Activated CD4-positive, alpha-beta T cell treated with anti-CD3 and anti-CD28 coated beads, Interleukin-2, amount 10 ng/mL, durations not matched to agents 24 days and 14 days (primary cell): Measurements from ENCODE around the gene TEFM. TPM values are rescaled to one million over a fixed set of nuclear protein-coding genes. Genes with fewer than 3 reads are reported as not detected.
A peak's percentile ranks its signal among the peaks of the same experiment; 100 is the strongest.
"Not testable (repeated sequence)": the region's sequence is repeated elsewhere in the genome, so short reads cannot be mapped to it uniquely, and the experiment has no call there.

ENCODE experiments used
- DNase-seq: peaks from one replicate; pipeline ENCODE4 v3.0.0; 2022
- H3K27ac Mint-ChIP-seq: one replicate; pipeline ENCODE4 v1.8.0; 2022; ENCODE audit warnings: mild to moderate bottlenecking, mixed read lengths
- H3K27me3 Mint-ChIP-seq: one replicate; pipeline ENCODE4 v1.8.0; 2022; ENCODE audit warnings: mixed read lengths
- H3K36me3 Mint-ChIP-seq: one replicate; pipeline ENCODE4 v1.8.0; 2022; ENCODE audit warnings: low read depth, mild to moderate bottlenecking, mixed read lengths
- H3K4me1 Mint-ChIP-seq: one replicate; pipeline ENCODE4 v1.8.0; 2021; ENCODE audit warnings: mixed read lengths
- H3K4me3 Mint-ChIP-seq: one replicate; pipeline ENCODE4 v1.8.0; 2022; ENCODE audit warnings: mild to moderate bottlenecking, moderate library complexity, mixed read lengths
- H3K9me3 Mint-ChIP-seq: one replicate; pipeline ENCODE4 v1.8.0; 2021; ENCODE audit warnings: mixed read lengths
- intact Hi-C: fragments of 100-400 bp; cut with micrococcal nuclease; formaldehyde crosslinking; loops from one replicate; pipeline ENCODE4 v1.15.1; 2023
- total RNA-seq: library from RNA; stranded (reverse); gene quantifications from 2 replicates; pipeline ENCODE4 v1.2.3, GENCODE V29; 2022

Gene TEFM, protein sequence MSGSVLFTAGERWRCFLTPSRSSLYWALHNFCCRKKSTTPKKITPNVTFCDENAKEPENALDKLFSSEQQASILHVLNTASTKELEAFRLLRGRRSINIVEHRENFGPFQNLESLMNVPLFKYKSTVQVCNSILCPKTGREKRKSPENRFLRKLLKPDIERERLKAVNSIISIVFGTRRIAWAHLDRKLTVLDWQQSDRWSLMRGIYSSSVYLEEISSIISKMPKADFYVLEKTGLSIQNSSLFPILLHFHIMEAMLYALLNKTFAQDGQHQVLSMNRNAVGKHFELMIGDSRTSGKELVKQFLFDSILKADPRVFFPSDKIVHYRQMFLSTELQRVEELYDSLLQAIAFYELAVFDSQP
- 18.9 and 19.7 TPM in 2 replicates for total RNA-seq

DNA sequence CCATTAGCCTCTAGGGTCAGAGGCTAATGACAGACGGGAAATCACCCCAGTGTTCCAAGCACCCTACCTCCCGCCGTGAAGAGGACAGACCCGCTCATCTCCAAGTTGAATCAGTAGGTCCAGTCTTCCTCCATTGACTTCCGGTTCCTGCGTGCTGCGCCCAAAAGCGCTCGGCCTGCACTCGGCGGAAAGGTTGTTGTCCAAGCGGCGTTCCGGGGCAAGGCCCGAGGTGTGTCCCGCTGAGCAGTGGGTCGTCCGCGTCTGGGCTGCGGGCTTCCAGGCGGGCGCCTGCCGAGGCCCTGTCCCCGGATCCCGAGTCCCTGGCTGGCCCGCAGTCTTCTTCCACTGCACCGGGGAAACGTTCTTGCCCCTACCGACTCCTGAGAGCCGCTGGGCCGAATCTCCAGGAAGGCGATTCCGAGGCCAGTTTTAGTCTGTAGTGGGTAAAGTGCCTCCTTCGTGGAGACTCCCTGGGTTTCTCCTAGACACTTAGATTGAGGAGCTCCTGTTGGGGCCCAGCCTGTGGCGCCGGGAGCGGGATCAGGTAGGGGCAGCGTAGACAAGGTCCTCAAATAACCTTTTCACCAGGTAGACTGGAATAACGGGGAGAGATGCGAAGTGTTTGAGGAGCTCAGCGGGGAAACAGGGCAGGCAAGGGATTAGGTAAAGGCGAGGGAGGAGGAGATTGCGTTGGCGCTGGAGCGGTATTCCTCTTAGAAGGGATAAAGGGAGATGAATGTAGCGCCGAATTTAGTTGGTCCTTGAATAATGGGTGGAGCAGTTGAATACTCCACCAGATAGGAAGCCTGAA is at the start of gene TEFM:
Gene TEFM (minus strand): TSS at position 138 of the 811 bp plus-strand sequence. CDS start 40 bp downstream, at position 98.
- Mint-ChIP-seq H3K36me3 (peaks cover 18% of the 10 kb centered on the region), H3K4me3 (peak within 1 kb of the TSS; percentile 97), H3K27me3 (no peaks in the 10 kb centered on the region), H3K9me3 (no peaks in the 10 kb centered on the region), H3K4me1 (peaks cover 26% of the 10 kb centered on the region), H3K27ac (peak within 1 kb of the TSS; percentile 91)
- DNase-seq, result peak; percentile 97
- intact Hi-C loops, result loop anchor here (1.0 kb wide), 1 partner anchor 65 kb away; the partner anchor contains the start of gene RNF135

DNA sequence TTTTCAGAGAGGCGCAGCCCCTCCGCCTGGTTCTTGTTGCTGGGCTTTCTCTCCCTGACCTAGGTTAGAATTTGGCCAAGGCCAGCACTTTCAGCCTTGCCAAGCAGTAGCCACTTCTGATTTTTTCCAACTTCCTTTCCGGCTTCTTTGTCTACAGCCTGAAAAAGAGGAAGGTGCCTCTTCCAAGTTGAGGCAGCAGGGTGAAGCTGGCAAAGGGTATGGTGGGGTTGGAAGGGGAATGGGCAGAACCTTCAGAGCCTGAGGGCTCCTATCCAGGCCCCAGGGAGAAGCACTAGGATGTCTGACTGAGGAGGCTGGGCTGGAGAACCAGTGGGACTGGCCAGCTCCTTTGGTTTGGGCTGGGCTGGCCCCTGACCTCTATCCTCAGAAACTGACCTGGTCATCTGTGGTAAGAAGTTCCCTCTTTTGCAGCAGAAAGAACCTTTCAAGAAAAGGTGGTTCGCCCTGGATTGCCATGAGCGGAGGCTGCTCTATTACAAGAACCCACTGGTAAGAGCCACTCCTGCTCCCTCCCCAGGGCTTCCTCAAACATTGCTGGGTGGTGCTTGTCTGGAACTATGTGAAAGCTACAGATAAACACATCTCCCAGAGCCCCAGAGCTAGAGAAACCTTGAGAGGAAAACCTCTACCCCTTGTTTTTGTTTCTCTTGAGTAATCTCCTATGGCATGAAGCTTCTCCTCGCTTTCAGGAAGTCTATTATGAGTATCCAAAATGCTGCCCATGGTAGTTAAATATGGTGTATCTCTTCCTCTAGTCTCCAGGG is 48.2 kb upstream of the TEFM start:
- H3K4me1 Mint-ChIP-seq, result no peaks in the 10 kb centered on the region
- no peaks in the 10 kb centered on the region for H3K36me3 Mint-ChIP-seq
- H3K27ac Mint-ChIP-seq, result no peak overlapping the region
- no peaks in the 10 kb centered on the region for H3K9me3 Mint-ChIP-seq
- H3K27me3 Mint-ChIP-seq, result peaks cover 14% of the 10 kb centered on the region
- DNase-seq, result no peak
- no peak overlapping the region for H3K4me3 Mint-ChIP-seq
- intact Hi-C loops, result no loop called here

DNA sequence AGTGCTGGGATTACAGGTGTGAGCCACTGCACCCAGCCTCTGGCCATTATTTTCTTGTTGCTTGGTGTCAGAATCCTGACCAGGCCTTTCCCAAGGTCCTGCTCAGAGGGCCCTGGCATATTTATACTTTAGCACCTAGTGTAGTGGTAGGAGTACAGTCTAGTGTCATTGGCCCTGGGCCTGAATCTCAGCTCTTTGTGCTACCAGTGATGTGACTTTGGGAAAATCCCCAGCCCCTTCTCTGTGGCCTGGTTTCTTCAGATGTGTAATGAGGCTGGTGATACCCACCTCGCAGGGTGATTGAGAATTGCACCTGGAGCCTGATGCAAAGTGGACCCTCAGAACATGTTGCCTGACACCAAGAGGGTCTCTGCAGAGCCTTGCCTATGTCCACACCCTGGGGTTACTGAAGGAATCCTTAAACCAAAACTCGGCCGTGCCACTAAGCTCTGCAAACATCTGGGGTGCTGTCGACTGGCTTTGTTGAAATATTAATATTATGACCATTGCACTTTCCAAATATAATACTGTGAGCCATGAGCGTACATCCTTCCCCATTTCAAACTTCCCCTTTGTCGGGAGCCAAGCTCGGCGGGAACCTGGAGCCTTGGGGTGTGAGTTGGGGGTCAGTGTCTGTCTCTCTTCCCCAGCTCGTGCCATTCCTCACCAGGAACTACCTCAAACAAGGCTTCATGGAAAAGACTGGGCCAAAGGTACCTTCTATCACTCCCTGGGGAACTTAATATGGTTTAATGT is 46.8 kb upstream of the TEFM start:
- no peak overlapping the region for H3K27ac Mint-ChIP-seq
- H3K36me3 Mint-ChIP-seq, result no peaks in the 10 kb centered on the region
- no peaks in the 10 kb centered on the region for H3K9me3 Mint-ChIP-seq
- H3K27me3 Mint-ChIP-seq, result peaks cover under 1% of the 10 kb centered on the region
- DNase-seq, result no peak
- intact Hi-C loops, result no loop called here
- no peaks in the 10 kb centered on the region for H3K4me1 Mint-ChIP-seq
- H3K4me3 Mint-ChIP-seq, result no peak overlapping the region

DNA sequence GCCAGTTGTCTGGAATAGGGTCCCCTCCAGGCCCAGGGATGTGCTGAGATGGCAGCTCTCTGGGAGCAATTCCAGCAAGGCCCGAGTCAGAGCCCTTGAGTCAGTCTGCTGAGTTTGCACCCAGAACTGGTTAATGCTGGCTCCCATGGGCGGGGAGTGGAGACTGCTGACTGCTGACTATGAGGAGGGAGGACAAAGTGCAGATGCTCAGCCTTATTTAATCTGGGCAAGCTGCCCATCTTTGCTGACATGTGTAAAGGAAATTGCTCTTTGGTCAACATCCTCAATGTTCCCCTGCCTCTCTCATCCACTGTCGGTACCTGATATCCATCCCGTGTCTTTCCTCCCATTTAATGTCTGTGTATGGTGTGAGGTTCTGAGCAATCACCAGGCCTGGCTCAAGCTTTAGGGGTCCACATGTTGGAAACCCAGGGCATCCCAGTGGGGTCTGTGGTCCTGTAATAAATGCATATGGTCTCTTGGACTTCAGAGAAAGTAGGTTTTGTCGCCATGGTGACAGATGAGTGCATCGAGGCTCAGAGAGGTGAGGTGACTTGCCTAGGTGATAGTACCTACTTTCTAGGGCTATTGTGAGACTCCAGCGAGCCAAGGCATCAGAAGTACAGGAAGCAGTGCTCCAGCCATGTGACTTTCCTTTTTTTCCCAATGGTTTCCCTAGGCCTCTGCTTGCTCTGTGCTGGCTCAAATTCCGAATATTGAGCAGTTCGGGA is 44.8 kb upstream of the TEFM start:
- Mint-ChIP-seq H3K4me3 (no peak overlapping the region), H3K4me1 (no peaks in the 10 kb centered on the region), H3K9me3 (no peaks in the 10 kb centered on the region), H3K27ac (no peak overlapping the region), H3K36me3 (no peaks in the 10 kb centered on the region), H3K27me3 (no peaks in the 10 kb centered on the region)
- DNase-seq, result no peak
- intact Hi-C loops, result no loop called here

DNA sequence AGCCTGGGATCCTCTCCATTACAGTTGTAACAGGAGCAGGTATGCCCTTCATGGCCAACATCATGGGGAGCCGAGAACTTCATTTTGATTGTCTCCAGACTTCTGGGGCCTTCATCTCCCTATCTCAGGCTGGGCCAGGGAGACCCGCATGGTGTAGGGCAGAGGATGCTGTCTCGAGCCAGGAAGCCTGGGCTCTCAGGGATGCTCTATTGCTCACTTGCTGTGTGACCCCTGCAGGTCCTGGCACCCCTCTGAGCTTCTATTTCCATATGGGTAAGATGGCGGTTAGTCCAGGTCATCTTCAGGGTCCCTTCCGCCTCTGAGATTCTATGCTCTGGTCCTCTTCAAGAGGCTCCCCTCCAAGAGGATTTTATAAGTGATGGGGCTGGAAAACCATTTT is 44.2 kb upstream of the TEFM start:
- intact Hi-C loops, result no loop called here
- H3K4me1 Mint-ChIP-seq, result no peaks in the 10 kb centered on the region
- H3K4me3 Mint-ChIP-seq, result no peak overlapping the region
- H3K9me3 Mint-ChIP-seq, result no peaks in the 10 kb centered on the region
- H3K36me3 Mint-ChIP-seq, result no peaks in the 10 kb centered on the region
- no peak overlapping the region for H3K27ac Mint-ChIP-seq
- DNase-seq, result no peak
- H3K27me3 Mint-ChIP-seq, result no peaks in the 10 kb centered on the region

DNA sequence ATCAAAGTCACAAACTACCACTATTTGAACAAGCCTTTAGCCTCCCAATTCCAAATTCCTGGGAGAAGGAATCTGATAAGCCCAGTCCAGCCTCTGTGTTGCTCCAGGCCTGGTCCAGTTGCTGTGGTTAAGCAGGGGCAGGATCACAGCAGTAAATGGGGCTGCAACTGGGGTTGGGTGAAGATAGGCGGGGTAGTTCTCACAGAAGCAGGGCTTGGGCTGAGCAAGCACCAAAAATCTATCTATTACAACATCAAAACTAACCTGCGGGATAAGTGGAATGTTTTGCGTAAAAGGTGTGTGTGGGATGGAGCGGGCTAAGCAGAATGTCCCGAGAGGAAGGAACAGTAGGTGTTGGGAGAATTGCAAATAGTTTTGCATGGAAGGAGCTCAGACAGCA is 41.8 kb upstream of the TEFM start:
- Mint-ChIP-seq H3K4me1 (no peaks in the 10 kb centered on the region), H3K9me3 (no peaks in the 10 kb centered on the region), H3K27ac (no peak overlapping the region), H3K36me3 (no peaks in the 10 kb centered on the region), H3K4me3 (no peak overlapping the region), H3K27me3 (no peaks in the 10 kb centered on the region)
- DNase-seq, result no peak
- intact Hi-C loops, result no loop called here

DNA sequence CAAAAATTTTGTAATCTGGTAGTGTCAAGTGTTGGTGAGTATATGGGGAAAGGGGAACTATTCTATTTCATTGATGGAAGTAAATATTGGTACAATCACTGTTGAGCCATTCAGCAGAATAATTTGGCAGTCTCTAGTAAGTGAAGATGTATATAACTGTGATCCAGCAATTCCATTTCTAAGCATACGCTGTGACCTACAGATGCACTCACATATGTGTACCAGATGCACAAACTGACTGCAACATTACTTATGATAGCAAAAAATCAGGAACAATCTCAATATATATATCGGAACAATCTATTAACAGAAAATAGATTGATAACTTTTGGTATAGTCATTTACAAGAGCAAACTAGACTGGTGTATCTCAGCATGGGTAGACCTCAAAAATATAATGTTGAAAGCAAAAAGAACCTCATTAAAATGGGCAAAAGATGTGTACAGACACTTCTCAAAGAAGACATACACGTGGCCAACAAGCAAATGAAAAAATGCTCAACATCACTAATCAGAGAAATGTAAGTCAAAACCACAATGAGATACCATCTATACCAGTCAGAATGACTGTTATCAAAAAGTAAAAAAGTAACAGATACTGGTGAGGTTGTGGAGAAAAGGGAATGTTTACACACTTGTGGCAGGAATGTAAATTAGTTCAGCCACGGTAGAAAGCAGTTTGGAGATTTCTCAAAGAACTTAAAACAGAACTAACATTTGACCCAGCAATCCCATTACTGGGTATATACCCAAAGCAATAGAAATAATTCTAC is 36.5 kb upstream of the TEFM start:
- Mint-ChIP-seq H3K36me3 (no peaks in the 10 kb centered on the region), H3K27ac (no peak overlapping the region), H3K4me1 (peaks cover 6% of the 10 kb centered on the region), H3K27me3 (no peaks in the 10 kb centered on the region), H3K9me3 (peaks cover 6% of the 10 kb centered on the region), H3K4me3 (no peak overlapping the region)
- DNase-seq, result no peak
- intact Hi-C loops, result no loop called here

DNA sequence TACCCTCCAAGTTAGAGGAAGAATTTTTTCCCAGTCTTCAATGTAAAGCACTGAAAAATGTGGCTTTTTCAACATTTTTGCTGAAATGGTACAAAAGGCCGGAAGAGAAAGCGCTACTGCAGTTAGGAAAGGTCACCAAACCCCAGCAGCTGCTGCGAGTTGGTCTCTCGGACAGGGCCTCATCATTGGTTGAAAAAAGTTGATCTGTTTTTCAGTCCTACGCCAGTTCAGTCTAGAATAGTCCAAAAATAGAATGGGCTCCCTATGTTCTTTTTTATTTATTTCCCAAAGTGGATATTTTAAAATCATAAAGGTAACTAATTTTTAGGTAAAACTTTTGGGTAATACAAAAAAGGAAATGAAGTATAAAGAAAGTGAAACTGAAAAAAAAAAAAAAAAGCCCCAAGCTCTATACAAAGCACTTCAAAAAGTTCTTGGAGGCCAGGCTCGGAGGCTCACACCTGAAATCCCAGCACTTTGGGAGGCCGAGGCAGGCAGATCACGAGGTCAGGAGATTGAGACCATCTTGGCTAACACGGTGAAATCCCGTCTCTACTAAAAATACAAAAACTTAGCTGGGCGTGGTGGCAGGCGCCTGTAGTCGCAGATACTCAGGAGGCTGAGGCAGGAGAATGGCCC is 33.1 kb upstream of the TEFM start:
- peak; percentile 65 for DNase-seq
- Mint-ChIP-seq H3K27me3 (no peaks in the 10 kb centered on the region), H3K9me3 (peaks cover 6% of the 10 kb centered on the region), H3K4me3 (no peak overlapping the region), H3K36me3 (no peaks in the 10 kb centered on the region), H3K27ac (no peak overlapping the region), H3K4me1 (peaks cover 6% of the 10 kb centered on the region)
- intact Hi-C loops, result no loop called here

DNA sequence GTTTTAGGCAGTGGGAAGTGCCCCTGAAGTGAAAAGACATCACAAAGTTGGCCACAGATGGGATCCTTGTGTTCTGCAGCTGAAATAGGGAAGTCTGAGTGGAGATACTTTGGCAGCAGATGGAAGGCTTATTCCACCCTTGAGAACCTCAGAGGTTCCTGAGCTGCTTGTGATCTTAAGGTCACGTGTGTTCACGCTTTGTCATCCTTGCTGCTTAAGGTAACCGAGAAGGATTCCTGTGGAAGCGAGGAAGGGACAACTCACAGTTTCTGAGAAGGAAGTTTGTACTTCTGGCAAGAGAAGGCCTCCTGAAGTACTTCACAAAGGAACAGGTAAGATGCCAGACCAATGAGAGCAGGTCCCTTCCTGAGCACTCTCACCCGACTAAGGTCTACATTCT is 27.9 kb upstream of the TEFM start:
- Mint-ChIP-seq H3K27me3 (peaks cover 2% of the 10 kb centered on the region), H3K4me1 (peaks cover 4% of the 10 kb centered on the region), H3K27ac (no peak overlapping the region), H3K9me3 (no peaks in the 10 kb centered on the region), H3K4me3 (no peak overlapping the region), H3K36me3 (no peaks in the 10 kb centered on the region)
- intact Hi-C loops, result no loop called here
- DNase-seq, result no peak

DNA sequence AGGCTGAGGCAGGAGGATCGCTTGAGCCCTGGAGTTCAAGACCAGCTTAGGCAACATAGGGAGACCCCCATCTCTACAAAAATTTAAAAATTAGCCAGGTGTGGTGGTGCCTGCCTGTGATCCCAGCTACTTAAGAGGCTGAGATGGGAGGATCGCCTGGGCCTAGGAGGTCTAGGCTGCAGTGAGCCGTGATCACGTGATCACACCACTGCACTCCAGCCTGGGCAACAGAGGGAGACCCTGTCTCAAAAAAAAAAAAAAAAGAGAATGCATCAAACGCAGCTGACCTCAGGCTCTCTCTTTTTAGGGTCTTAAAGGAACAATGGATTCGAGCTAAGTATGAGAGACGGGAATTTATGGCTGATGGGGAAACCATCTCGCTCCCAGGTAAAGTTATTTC is 25.5 kb upstream of the TEFM start:
- H3K4me1 Mint-ChIP-seq, H3K36me3 Mint-ChIP-seq, H3K27me3 Mint-ChIP-seq, H3K9me3 Mint-ChIP-seq, intact Hi-C loops, H3K27ac Mint-ChIP-seq, DNase-seq, H3K4me3 Mint-ChIP-seq: not testable (repeated sequence)

DNA sequence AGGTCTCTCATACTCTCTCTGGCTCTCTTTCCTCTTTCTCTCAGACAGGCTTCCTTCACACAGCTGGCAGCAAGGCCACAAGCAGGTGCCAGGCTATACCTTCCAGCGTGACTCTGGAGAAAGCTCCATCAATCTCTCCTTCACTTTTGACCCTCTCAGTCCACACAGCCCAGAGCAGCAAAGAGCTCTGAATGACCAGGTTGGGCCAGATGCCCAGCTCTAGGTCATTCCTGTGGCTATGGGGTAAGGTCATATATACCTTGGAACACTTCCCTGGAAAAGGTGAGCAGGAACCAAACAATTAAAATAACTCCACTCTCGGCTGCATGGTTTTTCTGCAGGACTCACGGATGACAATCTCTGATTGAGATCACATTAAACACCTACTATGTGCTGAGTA is 24.5 kb upstream of the TEFM start:
- Mint-ChIP-seq H3K27ac (no peak overlapping the region), H3K9me3 (no peaks in the 10 kb centered on the region), H3K4me3 (no peak overlapping the region), H3K36me3 (no peaks in the 10 kb centered on the region), H3K27me3 (peaks cover 10% of the 10 kb centered on the region), H3K4me1 (peaks cover 2% of the 10 kb centered on the region)
- no peak for DNase-seq
- intact Hi-C loops, result no loop called here

DNA sequence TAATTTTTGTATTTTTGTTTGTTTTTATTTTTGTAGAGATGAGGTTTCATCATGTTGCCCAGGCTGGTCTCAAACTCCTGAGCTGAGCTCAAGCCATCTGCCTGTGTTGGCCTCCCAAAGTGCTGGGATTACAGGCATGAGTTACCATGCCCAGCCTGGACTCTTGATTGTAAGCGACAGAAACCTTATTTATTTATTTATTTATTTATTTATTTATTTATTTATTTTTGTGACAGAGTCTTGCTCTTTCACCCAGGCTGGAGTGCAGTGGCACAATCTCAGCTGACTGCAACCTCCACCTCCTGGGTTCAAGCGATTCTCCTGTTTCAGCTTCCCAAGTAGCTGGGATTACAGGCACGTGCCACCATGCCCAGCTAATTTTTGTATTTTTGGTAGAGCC is 23.8 kb upstream of the TEFM start:
- DNase-seq, H3K4me1 Mint-ChIP-seq, H3K9me3 Mint-ChIP-seq, intact Hi-C loops, H3K4me3 Mint-ChIP-seq, H3K36me3 Mint-ChIP-seq, H3K27ac Mint-ChIP-seq: not testable (repeated sequence)
- H3K27me3 Mint-ChIP-seq, result peaks cover 12% of the 10 kb centered on the region
